MM.1S (cell line): ENCODE results near the gene RASGRF2.

Source experiments
- DNase-seq: peaks from one replicate; pipeline ENCODE4 v3.0.0-alpha.2; 2015
- H2AFZ ChIP-seq: fragments of 300-600 bp; sonication (generic); 2 replicates; pipeline ENCODE4 v1.6.0; 2016; ENCODE audit warnings: antibody characterized with exemption, low read length
- H3F3A ChIP-seq: fragments of 300-600 bp; sonication (generic); 2 replicates; pipeline ENCODE4 v1.6.1; 2016; ENCODE audit warnings: mild to moderate bottlenecking, antibody characterized with exemption, low read length, moderate library complexity, mixed read lengths; ENCODE audit not compliant: insufficient read depth
- H3K27ac ChIP-seq: fragments of 300-600 bp; sonication (generic); 2 replicates; pipeline ENCODE4 v1.5.1; 2016; ENCODE audit warnings: mild to moderate bottlenecking, low read length
- H3K27me3 ChIP-seq: fragments of 300-600 bp; sonication (generic); replicated peaks from 2 replicates; pipeline ENCODE4 v1.6.0; 2016; ENCODE audit warnings: low read length; ENCODE audit not compliant: insufficient read depth
- H3K36me3 ChIP-seq: fragments of 300-600 bp; sonication (generic); replicated peaks from 2 replicates; pipeline ENCODE4 v1.6.1; 2016; ENCODE audit warnings: mild to moderate bottlenecking, low read length, mixed read lengths; ENCODE audit not compliant: insufficient read depth
- H3K4me1 ChIP-seq: fragments of 300-600 bp; sonication (generic); 2 replicates; pipeline ENCODE4 v1.6.1; 2016; ENCODE audit warnings: low read length, mixed read lengths
- H3K4me2 ChIP-seq: fragments of 300-600 bp; sonication (generic); 2 replicates; pipeline ENCODE4 v1.6.0; 2016; ENCODE audit warnings: low read depth, low read length
- H3K4me3 ChIP-seq: fragments of 300-600 bp; sonication (generic); 2 replicates; pipeline ENCODE4 v1.5.1; 2016; ENCODE audit warnings: low read length, mixed read lengths
- H3K79me2 ChIP-seq: fragments of 300-600 bp; sonication (generic); 2 replicates; pipeline ENCODE4 v1.6.1; 2016; ENCODE audit warnings: mixed run types, low read length, mixed read lengths
- H3K9ac ChIP-seq: fragments of 300-600 bp; sonication (generic); 2 replicates; pipeline ENCODE4 v1.6.1; 2016; ENCODE audit warnings: low read length, mixed read lengths
- H3K9me2 ChIP-seq: fragments of 300-600 bp; sonication (generic); replicated peaks from 2 replicates; pipeline ENCODE4 v1.6.1; 2016; ENCODE audit warnings: mild to moderate bottlenecking, low read length, mixed read lengths; ENCODE audit not compliant: insufficient read depth
- H3K9me3 ChIP-seq: fragments of 300-600 bp; sonication (generic); replicated peaks from 2 replicates; pipeline ENCODE4 v1.6.1; 2016; ENCODE audit warnings: mild to moderate bottlenecking, low read length, mixed read lengths; ENCODE audit not compliant: insufficient read depth
- H4K20me1 ChIP-seq: fragments of 300-600 bp; sonication (generic); 2 replicates; pipeline ENCODE4 v1.6.1; 2016; ENCODE audit warnings: mild to moderate bottlenecking, low read length, moderate library complexity, mixed read lengths; ENCODE audit not compliant: insufficient read depth
- EZH2 ChIP-seq: fragments of 300-600 bp; sonication (generic); optimal IDR thresholded peaks from 2 replicates; pipeline ENCODE3; 2017; ENCODE audit warnings: low read depth, mild to moderate bottlenecking, antibody characterized with exemption, low read length, mixed read lengths
- EZH2phosphoT487 ChIP-seq: fragments of 300-600 bp; sonication (generic); IDR thresholded peaks from 2 replicates; pipeline ENCODE4 v1.6.1; 2018; ENCODE audit warnings: antibody characterized with exemption, low read length
- TF ChIP-seq, protein P1 (sequence below): fragments of 300-600 bp; sonication (generic); IDR thresholded peaks from 2 replicates; pipeline ENCODE4 v1.5.1; 2016; ENCODE audit warnings: antibody characterized with exemption, low read length, mixed read lengths

RASGRF2 gene

DNA sequence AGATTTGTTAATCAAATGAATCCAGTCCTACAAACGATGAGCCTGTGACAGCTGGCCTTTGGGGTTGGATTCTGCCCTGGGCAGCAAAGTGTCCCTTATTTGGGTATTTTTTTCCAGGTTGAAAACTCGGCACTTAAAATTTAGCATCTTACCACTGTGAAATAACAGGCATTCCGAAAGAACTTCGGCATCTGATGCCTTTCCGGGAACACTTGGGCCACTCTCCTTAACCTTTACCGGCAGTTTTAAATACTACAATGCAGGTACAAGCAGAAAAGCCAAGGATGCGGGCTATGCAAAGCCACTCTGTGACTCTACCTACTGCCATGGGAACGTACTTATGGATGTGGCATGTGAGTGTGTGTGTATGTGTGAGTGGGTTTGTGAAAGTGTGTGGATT, 1.0 kb upstream of the RASGRF2 start:
- Histone ChIP-seq H3K27me3 (no peaks in the 10 kb centered on the region), H2AFZ (no peak overlapping the region), H3K36me3 (no peaks in the 10 kb centered on the region), H3K9me3 (no peaks in the 10 kb centered on the region), H3K4me1 (no peaks in the 10 kb centered on the region), H3K9me2 (no peaks in the 10 kb centered on the region), H4K20me1 (no peaks in the 10 kb centered on the region), H3K27ac (no peak overlapping the region), H3K9ac (no peak overlapping the region), H3K79me2 (no peaks in the 10 kb centered on the region), H3K4me2 (no peak overlapping the region), H3F3A (no peaks in the 10 kb centered on the region), H3K4me3 (no peak overlapping the region)
- no peak for DNase-seq
- TF ChIP-seq EZH2 = no peak
- TF ChIP-seq, protein P1, sequence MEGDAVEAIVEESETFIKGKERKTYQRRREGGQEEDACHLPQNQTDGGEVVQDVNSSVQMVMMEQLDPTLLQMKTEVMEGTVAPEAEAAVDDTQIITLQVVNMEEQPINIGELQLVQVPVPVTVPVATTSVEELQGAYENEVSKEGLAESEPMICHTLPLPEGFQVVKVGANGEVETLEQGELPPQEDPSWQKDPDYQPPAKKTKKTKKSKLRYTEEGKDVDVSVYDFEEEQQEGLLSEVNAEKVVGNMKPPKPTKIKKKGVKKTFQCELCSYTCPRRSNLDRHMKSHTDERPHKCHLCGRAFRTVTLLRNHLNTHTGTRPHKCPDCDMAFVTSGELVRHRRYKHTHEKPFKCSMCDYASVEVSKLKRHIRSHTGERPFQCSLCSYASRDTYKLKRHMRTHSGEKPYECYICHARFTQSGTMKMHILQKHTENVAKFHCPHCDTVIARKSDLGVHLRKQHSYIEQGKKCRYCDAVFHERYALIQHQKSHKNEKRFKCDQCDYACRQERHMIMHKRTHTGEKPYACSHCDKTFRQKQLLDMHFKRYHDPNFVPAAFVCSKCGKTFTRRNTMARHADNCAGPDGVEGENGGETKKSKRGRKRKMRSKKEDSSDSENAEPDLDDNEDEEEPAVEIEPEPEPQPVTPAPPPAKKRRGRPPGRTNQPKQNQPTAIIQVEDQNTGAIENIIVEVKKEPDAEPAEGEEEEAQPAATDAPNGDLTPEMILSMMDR = no peak
- TF ChIP-seq EZH2phosphoT487 = no peak

- H3K9me3 ChIP-seq = no peaks in the 10 kb centered on the region; the same call in 1 of the 2 replicates
- no peaks in the 10 kb centered on the region for H3K4me1 ChIP-seq
- no peaks in the 10 kb centered on the region for H3K9me2 ChIP-seq
- H3K9ac ChIP-seq = no peak overlapping the region
- H3K27ac ChIP-seq = no peak overlapping the region
- no peak overlapping the region for H2AFZ ChIP-seq
- H3K79me2 ChIP-seq = no peaks in the 10 kb centered on the region
- no peak overlapping the region for H3K4me3 ChIP-seq
- no peak for TF ChIP-seq EZH2phosphoT487
- TF ChIP-seq, protein P1 = no peak
- no peak for TF ChIP-seq EZH2
- H3F3A ChIP-seq = no peaks in the 10 kb centered on the region
- DNase-seq = no peak
- H4K20me1 ChIP-seq = no peaks in the 10 kb centered on the region
- no peaks in the 10 kb centered on the region for H3K36me3 ChIP-seq
- no peaks in the 10 kb centered on the region for H3K27me3 ChIP-seq
- H3K4me2 ChIP-seq = no peak overlapping the region
These were observed 590 bp downstream of the RASGRF2 start for GRCh38 chr5:80960531-80961375.

- no peak for DNase-seq
- Histone ChIP-seq H3K27ac (no peak overlapping the region), H3K4me3 (no peak overlapping the region), H3K27me3 (no peaks in the 10 kb centered on the region), H3K36me3 (no peaks in the 10 kb centered on the region), H3K4me2 (no peak overlapping the region), H2AFZ (no peak overlapping the region), H3K4me1 (no peaks in the 10 kb centered on the region), H3K9me2 (no peaks in the 10 kb centered on the region), H3K79me2 (no peaks in the 10 kb centered on the region), H3K9me3 (no peaks in the 10 kb centered on the region; the same call in 1 of the 2 replicates), H4K20me1 (no peaks in the 10 kb centered on the region), H3K9ac (no peak overlapping the region), H3F3A (no peaks in the 10 kb centered on the region)
- no peak for TF ChIP-seq EZH2
- TF ChIP-seq EZH2phosphoT487 = no peak
- TF ChIP-seq, protein P1 = no peak
These were observed 1.5 kb downstream of the RASGRF2 start for GRCh38 chr5:80961376-80962281.
